CD8-positive, alpha-beta memory T cell (primary cell): ENCODE results near the gene OPCML. TPM values are rescaled to one million over a fixed set of nuclear protein-coding genes. Genes with fewer than 3 reads are reported as not detected.

Experiments used
- CTCF ChIA-PET: fragments of 350-600 bp; sonication (Branson Sonifier 250); formaldehyde crosslinking; loops from one replicate; lab custom pipeline; 2021; ENCODE audit warnings: antibody characterized with exemption; lab: Charles Lee
- POLR2A ChIA-PET: fragments of 350-600 bp; sonication (Branson Sonifier 250); formaldehyde crosslinking; loops from one replicate; lab custom pipeline; 2021; ENCODE audit warnings: antibody characterized with exemption; lab: Charles Lee
- DNase-seq, 5 donors: peaks; one replicate each; pipeline versions ENCODE4 v3.0.0 to v3.0.0-alpha.2; 2020 to 2022; ENCODE audit warnings: mixed read lengths in 1 of 5
- H3K27ac ChIP-seq: one replicate; pipeline ENCODE4 v1.7.0; 2013; ENCODE audit warnings: low read depth, mild to moderate bottlenecking, low read length, moderate library complexity
- H3K27me3 ChIP-seq: 2 replicates; pipeline ENCODE4 v1.7.0; 2013; ENCODE audit warnings: low read length, mild to moderate bottlenecking; ENCODE audit not compliant: insufficient read depth, poor library complexity, severe bottlenecking
- H3K36me3 ChIP-seq: 2 replicates; pipeline ENCODE4 v1.7.0; 2013; ENCODE audit warnings: mild to moderate bottlenecking, low read length, moderate library complexity; ENCODE audit not compliant: insufficient read depth
- H3K4me1 ChIP-seq: 2 replicates; pipeline ENCODE4 v1.7.0; 2013; ENCODE audit warnings: mild to moderate bottlenecking, low read length, moderate library complexity; ENCODE audit not compliant: insufficient read depth
- H3K4me3 ChIP-seq: 2 replicates; pipeline ENCODE4 v1.7.0; 2013; ENCODE audit warnings: mild to moderate bottlenecking, low read length
- H3K9me3 ChIP-seq: 2 replicates; pipeline ENCODE4 v1.7.0; 2013; ENCODE audit warnings: mild to moderate bottlenecking, low read length
- H3K27ac Mint-ChIP-seq, 8 donors: one replicate each; pipeline ENCODE4 v1.8.0; 2020 to 2021; ENCODE audit warnings: mixed read lengths in 8 of 8, mild to moderate bottlenecking in 6 of 8, inconsistent platforms in 3 of 8, moderate library complexity in 3 of 8
- H3K27me3 Mint-ChIP-seq, 2 donors: one replicate each; pipeline ENCODE4 v1.8.0; 2020 to 2021; ENCODE audit warnings: mixed read lengths in 2 of 2, mild to moderate bottlenecking in 1 of 2, moderate library complexity in 1 of 2
- H3K36me3 Mint-ChIP-seq, 3 donors: one replicate each; pipeline ENCODE4 v1.8.0; 2020 to 2021; ENCODE audit warnings: mixed read lengths in 3 of 3, inconsistent platforms in 1 of 3, mild to moderate bottlenecking in 1 of 3
- H3K4me1 Mint-ChIP-seq, 3 donors: one replicate each; pipeline ENCODE4 v1.8.0; 2020 to 2021; ENCODE audit warnings: mixed read lengths in 3 of 3, inconsistent platforms in 1 of 3, mild to moderate bottlenecking in 1 of 3
- H3K4me3 Mint-ChIP-seq, 7 donors: one replicate each; pipeline ENCODE4 v1.8.0; 2020 to 2021; ENCODE audit warnings: mixed read lengths in 7 of 7, mild to moderate bottlenecking in 6 of 7, moderate library complexity in 4 of 7, inconsistent platforms in 2 of 7
- H3K9me3 Mint-ChIP-seq, 5 donors: one replicate each; pipeline ENCODE4 v1.8.0; 2020 to 2022; ENCODE audit warnings: mixed read lengths in 5 of 5, mild to moderate bottlenecking in 3 of 5, moderate library complexity in 2 of 5, inconsistent platforms in 1 of 5
- polyA plus RNA-seq: library from polyadenylated mRNA; unstranded; fragments of 300-500 nt; fragmentation: Illumina TruSeq; gene quantifications from one replicate; pipeline ENCODE4 v1.2.3, GENCODE V29; 2021
- total RNA-seq, 2 experiments: library from RNA; stranded (reverse); gene quantifications; one replicate each; pipeline ENCODE4 v1.2.3, GENCODE V29; 2021

Gene OPCML
- total and polyA plus RNA-seq, 3 experiments from 2014 or later = not detected

- H3K9me3 ChIP-seq = no peaks in the 10 kb centered on the region
- no peaks in the 10 kb centered on the region for H3K27me3 ChIP-seq
- Mint-ChIP-seq H3K27me3 (no peaks in the 10 kb centered on the region), H3K4me1 (no peaks in the 10 kb centered on the region), H3K27ac (no peak overlapping the region), H3K36me3 (no peaks in the 10 kb centered on the region), H3K9me3 (peaks cover 0 to 4% (median 2%) of the 10 kb centered on the region in 5 donors), H3K4me3 (no peak overlapping the region)
- no peak for DNase-seq
- H3K27ac ChIP-seq = no peak overlapping the region
- no peak overlapping the region for H3K4me3 ChIP-seq
- no peaks in the 10 kb centered on the region for H3K36me3 ChIP-seq
- ChIA-PET POLR2A (no interaction called here), CTCF (no interaction called here)
- H3K4me1 ChIP-seq = no peaks in the 10 kb centered on the region
These were observed 141.5 kb downstream of the OPCML start for GRCh38 chr11:133390803-133391202.

DNA sequence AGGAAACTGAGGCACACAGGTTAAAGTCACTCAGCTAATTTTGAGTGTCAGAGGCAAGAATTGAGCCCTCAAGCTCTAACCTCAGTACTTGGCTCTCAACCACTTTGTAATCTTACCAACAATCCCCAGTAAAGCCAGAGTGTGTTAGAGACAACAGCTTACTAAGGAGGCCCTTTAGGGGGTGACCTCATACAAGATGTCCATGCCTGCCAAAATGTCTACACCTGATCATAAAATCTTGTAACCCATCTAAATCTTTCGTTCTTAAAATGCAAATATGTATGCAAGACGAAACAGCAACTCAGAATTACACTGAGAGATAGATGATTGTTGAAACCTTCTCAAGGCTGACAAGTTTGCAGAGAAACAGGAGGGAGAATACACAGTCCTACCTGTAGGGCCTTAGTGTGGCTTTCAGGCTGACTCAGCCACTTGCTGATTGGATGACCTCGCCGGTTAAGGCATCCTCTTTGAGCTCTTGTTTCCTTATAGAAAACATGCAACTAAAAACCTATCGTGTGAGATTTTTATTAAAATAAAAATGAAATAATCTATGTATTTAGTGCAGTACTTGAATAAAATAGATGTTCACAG lies 143.2 kb downstream of the OPCML start:
- H3K27ac Mint-ChIP-seq = no peak overlapping the region
- Histone ChIP-seq H3K4me3 (no peak overlapping the region), H3K4me1 (no peaks in the 10 kb centered on the region), H3K9me3 (no peaks in the 10 kb centered on the region), H3K27ac (no peak overlapping the region), H3K27me3 (no peaks in the 10 kb centered on the region), H3K36me3 (no peaks in the 10 kb centered on the region)
- POLR2A ChIA-PET = no interaction called here
- H3K4me1 Mint-ChIP-seq = no peaks in the 10 kb centered on the region
- H3K9me3 Mint-ChIP-seq = peaks cover 0 to 4% (median 2%) of the 10 kb centered on the region in 5 donors
- DNase-seq = no peak
- CTCF ChIA-PET = no interaction called here
- H3K27me3 Mint-ChIP-seq = no peaks in the 10 kb centered on the region
- no peaks in the 10 kb centered on the region for H3K36me3 Mint-ChIP-seq
- no peak overlapping the region for H3K4me3 Mint-ChIP-seq

- Mint-ChIP-seq H3K9me3 (peaks cover 0 to 4% (median 2%) of the 10 kb centered on the region in 5 donors), H3K27me3 (no peaks in the 10 kb centered on the region), H3K4me3 (no peak overlapping the region), H3K4me1 (no peaks in the 10 kb centered on the region), H3K27ac (no peak overlapping the region), H3K36me3 (no peaks in the 10 kb centered on the region)
- H3K4me3 ChIP-seq = no peak overlapping the region
- ChIA-PET CTCF (no interaction called here), POLR2A (no interaction called here)
- H3K9me3 ChIP-seq = no peaks in the 10 kb centered on the region
- no peak overlapping the region for H3K27ac ChIP-seq
- no peak for DNase-seq
- no peaks in the 10 kb centered on the region for H3K36me3 ChIP-seq
- H3K27me3 ChIP-seq = no peaks in the 10 kb centered on the region
- H3K4me1 ChIP-seq = no peaks in the 10 kb centered on the region
These were observed 144.0 kb downstream of the OPCML start for GRCh38 chr11:133388260-133388659.

DNA sequence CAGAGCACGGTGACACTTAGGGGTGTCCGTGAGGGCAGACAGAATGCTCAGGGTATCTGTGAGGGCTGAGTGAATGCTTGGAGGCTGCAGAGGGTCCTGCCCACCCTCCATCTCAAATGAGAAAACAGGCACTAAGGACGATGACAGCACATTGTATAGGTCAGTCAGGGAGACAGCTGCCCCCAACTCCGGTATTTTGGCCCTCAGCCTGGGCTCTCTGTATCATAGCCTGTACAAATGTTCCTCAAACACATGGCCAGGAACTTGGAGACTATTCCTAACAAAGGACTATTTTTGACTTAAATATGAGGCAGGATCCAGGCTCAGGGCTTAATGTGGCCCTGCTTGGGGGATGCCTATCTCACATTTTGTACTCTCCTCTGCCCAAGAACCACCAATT lies 145.4 kb downstream of the OPCML start:
- Mint-ChIP-seq H3K27me3 (no peaks in the 10 kb centered on the region), H3K4me1 (no peaks in the 10 kb centered on the region), H3K27ac (no peak overlapping the region), H3K9me3 (peaks cover 0 to 4% (median 2%) of the 10 kb centered on the region in 5 donors), H3K4me3 (no peak overlapping the region), H3K36me3 (no peaks in the 10 kb centered on the region)
- ChIA-PET POLR2A (no interaction called here), CTCF (no interaction called here)
- DNase-seq = no peak
- H3K4me3 ChIP-seq = no peak overlapping the region
- no peak overlapping the region for H3K27ac ChIP-seq
- no peaks in the 10 kb centered on the region for H3K36me3 ChIP-seq
- no peaks in the 10 kb centered on the region for H3K27me3 ChIP-seq
- H3K9me3 ChIP-seq = no peaks in the 10 kb centered on the region
- no peaks in the 10 kb centered on the region for H3K4me1 ChIP-seq

DNA sequence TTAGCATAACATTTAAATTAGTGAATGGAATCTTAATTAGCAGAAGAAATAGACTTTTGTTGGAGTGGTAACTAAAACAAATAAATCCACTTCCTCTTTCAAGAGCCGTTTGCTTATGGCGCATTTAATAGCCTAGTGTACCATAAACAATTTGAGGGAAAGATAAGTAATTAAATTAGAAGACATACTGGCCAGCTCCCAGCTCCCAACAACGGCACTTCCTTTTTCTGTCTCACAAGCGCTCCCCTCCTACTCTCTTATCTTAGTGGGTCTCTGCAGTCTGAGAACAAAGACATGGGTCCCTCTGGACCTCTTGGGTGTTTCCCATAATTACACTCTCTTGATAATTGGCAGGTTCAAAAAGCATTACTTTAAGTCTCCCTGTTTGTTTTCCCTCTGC lies 146.0 kb downstream of the OPCML start:
- no peaks in the 10 kb centered on the region for H3K36me3 ChIP-seq
- no peaks in the 10 kb centered on the region for H3K36me3 Mint-ChIP-seq
- peaks cover 0 to 4% (median 2%) of the 10 kb centered on the region in 5 donors for H3K9me3 Mint-ChIP-seq
- H3K27me3 ChIP-seq = no peaks in the 10 kb centered on the region
- no peaks in the 10 kb centered on the region for H3K27me3 Mint-ChIP-seq
- DNase-seq = no peak
- ChIA-PET CTCF (no interaction called here), POLR2A (no interaction called here)
- H3K27ac Mint-ChIP-seq = no peak overlapping the region
- no peaks in the 10 kb centered on the region for H3K9me3 ChIP-seq
- no peaks in the 10 kb centered on the region for H3K4me1 ChIP-seq
- no peak overlapping the region for H3K4me3 Mint-ChIP-seq
- no peak overlapping the region for H3K4me3 ChIP-seq
- H3K27ac ChIP-seq = no peak overlapping the region
- H3K4me1 Mint-ChIP-seq = no peaks in the 10 kb centered on the region

DNA sequence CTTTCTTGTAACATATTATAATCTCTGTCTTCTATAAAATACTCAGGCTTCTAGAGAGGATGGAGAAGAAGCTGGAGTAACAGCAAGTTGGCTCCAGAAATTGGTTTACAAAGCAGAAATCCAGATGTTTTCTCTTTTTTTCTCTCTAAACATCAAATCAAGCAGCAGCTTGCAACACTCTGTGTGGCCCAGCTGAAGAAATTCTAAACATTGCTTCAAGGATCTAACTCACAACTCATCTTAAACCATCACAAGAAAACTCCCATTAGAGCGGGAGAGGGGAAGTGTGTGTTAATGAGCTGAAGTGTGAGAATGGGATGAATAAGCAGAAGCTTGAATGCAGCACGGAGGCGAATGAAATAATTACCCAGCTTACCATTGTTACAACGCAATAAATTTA lies 146.5 kb downstream of the OPCML start:
- H3K4me3 Mint-ChIP-seq = no peak overlapping the region
- H3K9me3 ChIP-seq = no peaks in the 10 kb centered on the region
- H3K36me3 ChIP-seq = no peaks in the 10 kb centered on the region
- H3K9me3 Mint-ChIP-seq = peaks cover 0 to 4% (median 2%) of the 10 kb centered on the region in 5 donors
- DNase-seq = no peak
- no peaks in the 10 kb centered on the region for H3K27me3 Mint-ChIP-seq
- no peaks in the 10 kb centered on the region for H3K4me1 ChIP-seq
- no peaks in the 10 kb centered on the region for H3K4me1 Mint-ChIP-seq
- H3K4me3 ChIP-seq = no peak overlapping the region
- H3K36me3 Mint-ChIP-seq = no peaks in the 10 kb centered on the region
- no peak overlapping the region for H3K27ac Mint-ChIP-seq
- CTCF ChIA-PET = no interaction called here
- H3K27ac ChIP-seq = no peak overlapping the region
- POLR2A ChIA-PET = no interaction called here
- H3K27me3 ChIP-seq = no peaks in the 10 kb centered on the region

DNA sequence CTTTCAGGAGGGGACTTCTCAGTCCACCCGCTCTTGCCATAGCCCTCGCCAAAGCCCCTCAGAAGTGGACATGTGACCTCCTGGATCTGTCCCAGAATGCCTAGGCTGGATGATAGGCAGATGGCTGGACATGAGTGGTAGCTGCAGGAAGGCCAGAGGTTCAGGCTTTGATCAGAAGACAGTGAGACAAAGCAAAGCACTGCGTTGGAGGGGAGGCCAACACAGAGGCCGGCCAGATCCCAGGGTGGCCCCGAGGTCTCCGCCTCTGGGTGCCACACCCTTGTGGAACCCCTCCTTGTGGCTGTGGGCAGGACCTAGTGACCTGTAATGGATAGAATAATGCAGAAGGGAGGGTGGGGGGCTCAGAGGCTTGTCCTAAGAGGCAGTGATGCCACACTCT lies 147.6 kb downstream of the OPCML start:
- no peaks in the 10 kb centered on the region for H3K4me1 ChIP-seq
- no peak overlapping the region for H3K27ac ChIP-seq
- no peaks in the 10 kb centered on the region for H3K27me3 ChIP-seq
- ChIA-PET POLR2A (no interaction called here), CTCF (no interaction called here)
- no peaks in the 10 kb centered on the region for H3K36me3 Mint-ChIP-seq
- no peak overlapping the region for H3K4me3 ChIP-seq
- peaks cover 0 to 4% (median 2%) of the 10 kb centered on the region in 5 donors for H3K9me3 Mint-ChIP-seq
- no peak for DNase-seq
- no peaks in the 10 kb centered on the region for H3K27me3 Mint-ChIP-seq
- no peaks in the 10 kb centered on the region for H3K4me1 Mint-ChIP-seq
- no peaks in the 10 kb centered on the region for H3K9me3 ChIP-seq
- no peak overlapping the region for H3K27ac Mint-ChIP-seq
- H3K36me3 ChIP-seq = no peaks in the 10 kb centered on the region
- H3K4me3 Mint-ChIP-seq = no peak overlapping the region

DNA sequence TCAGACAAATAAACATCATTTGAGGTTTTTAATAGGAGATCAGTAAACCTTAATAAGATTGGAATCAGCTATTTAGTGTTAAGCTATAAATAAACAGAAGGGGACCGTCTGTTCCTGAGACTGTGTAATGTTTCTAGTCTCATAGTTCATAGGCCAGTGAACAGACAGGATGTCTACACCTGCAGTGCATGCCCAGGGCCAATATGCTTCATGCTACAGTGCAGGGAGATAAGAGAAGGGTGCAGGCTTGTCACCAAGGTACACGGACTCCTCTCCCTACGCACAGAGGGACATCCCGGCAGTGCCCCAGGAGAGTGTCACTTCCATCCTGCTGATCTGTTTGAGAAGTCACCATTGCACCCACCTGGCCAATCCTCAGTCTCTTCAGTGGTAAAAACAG lies 148.6 kb downstream of the OPCML start:
- Histone ChIP-seq H3K36me3 (no peaks in the 10 kb centered on the region), H3K4me3 (no peak overlapping the region), H3K27me3 (no peaks in the 10 kb centered on the region), H3K27ac (no peak overlapping the region), H3K9me3 (no peaks in the 10 kb centered on the region), H3K4me1 (no peaks in the 10 kb centered on the region)
- H3K4me1 Mint-ChIP-seq = no peaks in the 10 kb centered on the region
- no peak for DNase-seq
- H3K36me3 Mint-ChIP-seq = no peaks in the 10 kb centered on the region
- ChIA-PET CTCF (no interaction called here), POLR2A (no interaction called here)
- H3K27me3 Mint-ChIP-seq = no peaks in the 10 kb centered on the region
- H3K9me3 Mint-ChIP-seq = peaks cover 0 to 7% (median 2%) of the 10 kb centered on the region in 5 donors
- no peak overlapping the region for H3K4me3 Mint-ChIP-seq
- no peak overlapping the region for H3K27ac Mint-ChIP-seq
